ENCODE measurements around the gene ARMC9.

DNA sequence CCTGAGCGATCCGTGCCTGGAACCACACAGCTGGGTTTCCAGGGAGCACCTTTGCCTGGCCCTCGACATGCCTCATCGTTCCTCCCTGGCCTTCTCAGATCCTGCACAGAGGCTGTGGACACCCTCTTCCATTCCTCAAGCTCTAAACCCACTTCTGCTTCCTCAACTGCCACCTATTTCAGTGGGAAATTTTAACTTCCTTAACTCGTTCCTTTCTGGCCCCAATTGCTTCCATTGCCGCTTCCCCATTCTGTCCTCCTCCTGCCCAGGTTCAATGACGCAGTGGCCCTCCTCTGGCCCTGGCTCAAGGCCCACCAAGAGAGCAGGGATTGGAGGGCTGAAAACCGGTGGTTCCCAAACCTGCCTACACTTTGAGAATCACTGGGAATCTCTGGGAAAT is 192.2 kb downstream of the ARMC9 start:
- TF ChIP-seq, protein P1, sequence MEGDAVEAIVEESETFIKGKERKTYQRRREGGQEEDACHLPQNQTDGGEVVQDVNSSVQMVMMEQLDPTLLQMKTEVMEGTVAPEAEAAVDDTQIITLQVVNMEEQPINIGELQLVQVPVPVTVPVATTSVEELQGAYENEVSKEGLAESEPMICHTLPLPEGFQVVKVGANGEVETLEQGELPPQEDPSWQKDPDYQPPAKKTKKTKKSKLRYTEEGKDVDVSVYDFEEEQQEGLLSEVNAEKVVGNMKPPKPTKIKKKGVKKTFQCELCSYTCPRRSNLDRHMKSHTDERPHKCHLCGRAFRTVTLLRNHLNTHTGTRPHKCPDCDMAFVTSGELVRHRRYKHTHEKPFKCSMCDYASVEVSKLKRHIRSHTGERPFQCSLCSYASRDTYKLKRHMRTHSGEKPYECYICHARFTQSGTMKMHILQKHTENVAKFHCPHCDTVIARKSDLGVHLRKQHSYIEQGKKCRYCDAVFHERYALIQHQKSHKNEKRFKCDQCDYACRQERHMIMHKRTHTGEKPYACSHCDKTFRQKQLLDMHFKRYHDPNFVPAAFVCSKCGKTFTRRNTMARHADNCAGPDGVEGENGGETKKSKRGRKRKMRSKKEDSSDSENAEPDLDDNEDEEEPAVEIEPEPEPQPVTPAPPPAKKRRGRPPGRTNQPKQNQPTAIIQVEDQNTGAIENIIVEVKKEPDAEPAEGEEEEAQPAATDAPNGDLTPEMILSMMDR (IDR thresholded peaks at IDR 0.05): no peak
- TF ChIP-seq, protein P2, sequence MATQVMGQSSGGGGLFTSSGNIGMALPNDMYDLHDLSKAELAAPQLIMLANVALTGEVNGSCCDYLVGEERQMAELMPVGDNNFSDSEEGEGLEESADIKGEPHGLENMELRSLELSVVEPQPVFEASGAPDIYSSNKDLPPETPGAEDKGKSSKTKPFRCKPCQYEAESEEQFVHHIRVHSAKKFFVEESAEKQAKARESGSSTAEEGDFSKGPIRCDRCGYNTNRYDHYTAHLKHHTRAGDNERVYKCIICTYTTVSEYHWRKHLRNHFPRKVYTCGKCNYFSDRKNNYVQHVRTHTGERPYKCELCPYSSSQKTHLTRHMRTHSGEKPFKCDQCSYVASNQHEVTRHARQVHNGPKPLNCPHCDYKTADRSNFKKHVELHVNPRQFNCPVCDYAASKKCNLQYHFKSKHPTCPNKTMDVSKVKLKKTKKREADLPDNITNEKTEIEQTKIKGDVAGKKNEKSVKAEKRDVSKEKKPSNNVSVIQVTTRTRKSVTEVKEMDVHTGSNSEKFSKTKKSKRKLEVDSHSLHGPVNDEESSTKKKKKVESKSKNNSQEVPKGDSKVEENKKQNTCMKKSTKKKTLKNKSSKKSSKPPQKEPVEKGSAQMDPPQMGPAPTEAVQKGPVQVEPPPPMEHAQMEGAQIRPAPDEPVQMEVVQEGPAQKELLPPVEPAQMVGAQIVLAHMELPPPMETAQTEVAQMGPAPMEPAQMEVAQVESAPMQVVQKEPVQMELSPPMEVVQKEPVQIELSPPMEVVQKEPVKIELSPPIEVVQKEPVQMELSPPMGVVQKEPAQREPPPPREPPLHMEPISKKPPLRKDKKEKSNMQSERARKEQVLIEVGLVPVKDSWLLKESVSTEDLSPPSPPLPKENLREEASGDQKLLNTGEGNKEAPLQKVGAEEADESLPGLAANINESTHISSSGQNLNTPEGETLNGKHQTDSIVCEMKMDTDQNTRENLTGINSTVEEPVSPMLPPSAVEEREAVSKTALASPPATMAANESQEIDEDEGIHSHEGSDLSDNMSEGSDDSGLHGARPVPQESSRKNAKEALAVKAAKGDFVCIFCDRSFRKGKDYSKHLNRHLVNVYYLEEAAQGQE (IDR thresholded peaks at IDR 0.05; ENCODE audit: insufficient read depth in 1 of 2, low read depth in 2 of 2, low read length in 1 of 2): no peak
